ENCODE results near the gene PEMT.

PEMT gene

GRCh38 chr17:17591355-17592298 is at the start of gene PEMT:
Gene PEMT, minus strand, starts transcription at chr17:17591708. Its CDS starts 82 bp downstream, at chr17:17591626.
- Histone ChIP-seq H3K9me3 (ENCODE audit: control insufficient read depth, insufficient read depth, low read depth, low read length) (no peaks in the 10 kb centered on the region), H3K4me3 (ENCODE audit: low read depth, low read length) (peak within 1 kb of the TSS; percentile 54), H3K27ac (ENCODE audit: extremely low read depth, low read depth, low read length) (peak within 1 kb of the TSS; percentile 70), H3K4me1 (ENCODE audit: control insufficient read depth, insufficient read depth, low read length) (peaks cover 7% of the 10 kb centered on the region; the same call in 1 of the 2 replicates), H3K36me3 (ENCODE audit: control insufficient read depth in 2 of 2, insufficient read depth in 1 of 2, low read length in 2 of 2) (no peaks in the 10 kb centered on the region)
- ChIA-PET CTCF (interaction anchor here (0.6 to 7.0 kb wide), 6 partner anchors 22 to 237 kb away, joined by 3 to 53 read pairs (median 6); partner anchors contain the start of gene RASD1), POLR2A (interaction anchor here (0.6 to 3.1 kb wide), 18 partner anchors 12 to 449 kb away, joined by 3 to 21 read pairs (median 4); partner anchors contain the start of genes COPS3, RASD1 and SREBF1)
- TF ChIP-seq REPIN1 (tag by site-specific recombination; IDR thresholded peaks at IDR 0.05; ENCODE audit: low read depth) (no peak), ZNF302 (tag by site-specific recombination; IDR thresholded peaks at IDR 0.05; ENCODE audit: low read depth) (no peak), ZNF169 (tag by site-specific recombination; IDR thresholded peaks at IDR 0.05) (no peak), ZIC2 (tag by site-specific recombination; IDR thresholded peaks at IDR 0.05) (peak; percentile 47; the same call in 1 of the 2 replicates), ZNF394 (tag by site-specific recombination; IDR thresholded peaks at IDR 0.05; ENCODE audit: borderline replicate concordance) (peak; percentile 86), ZNF140 (tag by site-specific recombination; IDR thresholded peaks at IDR 0.05) (no peak), ZNF133 (tag by site-specific recombination; IDR thresholded peaks at IDR 0.05) (no peak), ZBTB1 (tag by site-specific recombination; IDR thresholded peaks at IDR 0.05) (no peak; the same call in 1 of the 2 replicates), KLF1 (tag by site-specific recombination; IDR thresholded peaks at IDR 0.05) (peak; percentile 98), ZNF830 (tag by site-specific recombination; IDR thresholded peaks at IDR 0.05; ENCODE audit: low read depth) (no peak), ZNF792 (tag by site-specific recombination; IDR thresholded peaks at IDR 0.05) (no peak), ZNF514 (tag by site-specific recombination; IDR thresholded peaks at IDR 0.05) (no peak), ZNF76 (tag by site-specific recombination; IDR thresholded peaks at IDR 0.05; ENCODE audit: borderline replicate concordance, low read depth) (peak; percentile 100), ZNF521 (tag by site-specific recombination; IDR thresholded peaks at IDR 0.05) (no peak), ZNF157 (tag by site-specific recombination; IDR thresholded peaks at IDR 0.05) (no peak), GLI4 (tag by site-specific recombination; IDR thresholded peaks at IDR 0.05) (peak; percentile 49; the same call in 1 of the 2 replicates), ZNF747 (tag by site-specific recombination; IDR thresholded peaks at IDR 0.05) (no peak), KLF9 (tag by site-specific recombination; IDR thresholded peaks at IDR 0.05; ENCODE audit: low read depth) (peak; percentile 97), ZNF23 (tag by site-specific recombination; IDR thresholded peaks at IDR 0.05; ENCODE audit: borderline replicate concordance) (no peak), SP7 (tag by site-specific recombination; IDR thresholded peaks at IDR 0.05) (peak; percentile 90), KLF7 (tag by site-specific recombination; IDR thresholded peaks at IDR 0.05; ENCODE audit: borderline replicate concordance) (peak; percentile 96; the same call in 1 of the 2 replicates), SETDB1 (IDR thresholded peaks at IDR 0.05; ENCODE audit: insufficient read length, low read length) (peak; percentile 52), ZFP3 (tag by site-specific recombination; IDR thresholded peaks at IDR 0.05; ENCODE audit: low read depth) (no peak), ZNF155 (tag by site-specific recombination; IDR thresholded peaks at IDR 0.05) (no peak), ZNF626 (tag by site-specific recombination; IDR thresholded peaks at IDR 0.05) (no peak), IKZF3 (tag by site-specific recombination; IDR thresholded peaks at IDR 0.05) (peak; percentile 63; the same call in 1 of the 2 replicates), ZNF174 (tag by site-specific recombination; IDR thresholded peaks at IDR 0.05) (no peak), KLF10 (tag by site-specific recombination; IDR thresholded peaks at IDR 0.05) (peak; percentile 86), HOXA7 (CRISPR knock-in tag; IDR thresholded peaks at IDR 0.05; ENCODE audit: borderline replicate concordance) (no peak), ZNF473 (tag by site-specific recombination; IDR thresholded peaks at IDR 0.05) (no peak), GLIS2 (tag by site-specific recombination; IDR thresholded peaks at IDR 0.05) (peak; percentile 91), ZNF280D (tag by site-specific recombination; IDR thresholded peaks at IDR 0.05) (0 out of 2 replicates have a peak, but pooled peaks have one; percentile 61), ZNF837 (tag by site-specific recombination; IDR thresholded peaks at IDR 0.05) (no peak), MYNN (tag by site-specific recombination; IDR thresholded peaks at IDR 0.05; ENCODE audit: borderline replicate concordance) (0 out of 2 replicates have a peak, but pooled peaks have one; percentile 47), ZNF449 (tag by site-specific recombination; IDR thresholded peaks at IDR 0.05) (peak; percentile 71)

Measured in HEK293 (cell line).